HG02973 (cell line): ENCODE results near the gene ARID4B.
"Not testable (repeated sequence)": the region's sequence is repeated elsewhere in the genome, so short reads cannot be mapped to it uniquely, and the experiment has no call there.

ENCODE experiments used
- ATAC-seq: cut with Tn5 transposase; IDR thresholded peaks from one replicate; pipeline ENCODE4 v1.9.1; 2021; ENCODE audit warnings: moderate library complexity; ENCODE audit not compliant: unreplicated experiment

Gene ARID4B

DNA sequence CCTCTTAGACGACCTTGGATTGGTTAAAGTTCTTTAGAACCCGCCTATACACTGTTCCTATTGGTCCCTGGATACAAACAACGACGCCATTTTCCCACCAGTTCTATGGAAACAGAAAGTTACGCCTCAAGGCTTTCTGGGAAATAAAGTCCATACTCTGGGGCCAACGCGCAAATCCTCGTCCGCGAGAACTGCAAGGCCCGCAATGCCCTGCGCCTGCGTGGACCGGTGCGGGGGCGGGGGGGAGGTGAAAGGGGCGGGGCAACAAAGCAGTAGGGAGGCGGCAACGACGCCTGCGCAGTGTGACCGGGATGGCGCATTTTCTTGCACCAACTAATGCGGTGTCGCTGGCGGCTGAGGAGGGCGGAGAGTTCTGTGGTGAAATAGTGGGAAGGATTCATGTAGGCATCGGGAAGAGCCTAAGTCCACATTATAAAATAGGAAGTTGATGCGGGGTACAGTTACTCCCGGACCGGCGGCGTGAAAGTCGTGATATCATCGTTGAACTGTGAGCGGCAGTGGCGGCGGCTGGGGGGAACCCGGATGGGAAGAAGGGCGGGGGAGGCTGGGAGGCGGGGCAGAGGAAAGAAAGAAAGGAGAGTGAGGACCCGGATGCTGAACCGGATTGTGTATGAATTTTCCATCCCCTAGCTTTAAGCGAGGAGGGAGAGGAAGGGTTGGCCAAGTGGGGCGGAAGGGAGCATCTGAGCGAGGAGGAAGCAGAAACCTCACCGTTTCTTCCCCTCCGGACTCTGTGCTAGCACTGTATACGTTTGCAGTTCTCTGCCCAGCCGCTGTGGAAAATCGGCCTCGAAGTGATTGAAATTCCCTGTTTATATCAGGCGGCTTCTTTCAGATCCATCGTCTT lies 526 bp upstream of the ARID4B start, which contains the start of gene GGPS1:
GGPS1 (plus strand) TSS at position 300 of the 868 bp plus-strand sequence. CDS start 6,695 bp downstream, outside the sequence.
- peak; percentile 60 for ATAC-seq

DNA sequence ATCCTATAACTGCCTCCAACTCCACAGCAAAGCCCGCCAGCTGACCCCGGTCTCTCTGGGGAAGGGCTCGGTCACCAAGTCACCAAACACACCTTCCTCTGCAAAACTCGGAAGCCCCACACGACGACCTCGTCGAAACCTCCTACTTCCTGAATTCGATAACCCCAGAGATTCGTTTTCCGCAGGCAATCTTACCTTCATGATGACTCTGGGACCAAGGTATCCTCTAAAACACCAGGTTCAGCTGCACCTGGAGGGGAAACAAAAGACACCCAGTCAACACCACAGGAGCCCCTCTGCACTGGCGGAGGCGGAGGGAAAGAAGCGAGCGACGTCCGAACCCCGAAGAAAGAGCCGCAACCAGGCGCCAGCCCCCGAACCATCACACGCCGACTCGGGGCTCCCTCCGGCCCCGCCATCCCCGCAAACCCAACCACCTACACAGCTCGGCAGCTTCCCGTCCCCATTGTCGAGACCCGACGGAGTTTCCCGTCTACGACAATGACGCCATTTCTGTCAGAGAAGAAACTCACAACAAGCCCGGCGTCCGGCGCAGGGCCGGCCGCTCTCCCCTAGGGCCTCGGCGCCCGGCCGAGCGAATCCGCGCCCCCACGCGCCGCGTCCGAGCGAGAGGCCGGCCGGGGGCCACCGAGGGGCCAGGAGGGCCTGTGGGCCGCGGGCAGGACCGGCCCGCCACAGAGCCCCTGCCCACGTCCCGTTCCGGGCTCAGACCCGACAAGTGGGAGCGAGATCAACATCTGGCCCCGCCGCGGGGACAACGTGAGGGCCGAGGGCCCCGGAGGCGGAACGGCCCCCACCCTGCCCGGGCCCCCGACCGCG lies 1.0 kb downstream of the ARID4B start:
- ATAC-seq: peak; percentile 23

DNA sequence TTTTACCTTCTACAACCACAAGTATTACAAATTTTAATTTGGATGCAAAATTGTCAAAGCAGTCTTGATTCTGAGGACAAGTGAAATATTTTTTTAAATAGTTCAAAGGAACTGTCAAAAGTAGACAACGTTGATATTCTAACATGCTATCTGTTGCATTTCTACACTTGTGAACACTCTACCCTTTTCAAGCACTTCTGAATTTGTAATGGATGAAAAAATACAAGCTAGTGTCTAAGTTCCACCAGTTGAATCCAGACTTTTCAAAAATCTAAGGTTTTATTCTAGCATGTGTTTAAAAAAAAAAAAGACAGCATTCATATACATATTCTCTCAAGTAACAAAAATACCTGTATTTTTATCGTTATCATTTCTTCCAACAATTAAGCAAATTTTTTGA lies 2.1 kb downstream of the ARID4B start:
- no peak for ATAC-seq

DNA sequence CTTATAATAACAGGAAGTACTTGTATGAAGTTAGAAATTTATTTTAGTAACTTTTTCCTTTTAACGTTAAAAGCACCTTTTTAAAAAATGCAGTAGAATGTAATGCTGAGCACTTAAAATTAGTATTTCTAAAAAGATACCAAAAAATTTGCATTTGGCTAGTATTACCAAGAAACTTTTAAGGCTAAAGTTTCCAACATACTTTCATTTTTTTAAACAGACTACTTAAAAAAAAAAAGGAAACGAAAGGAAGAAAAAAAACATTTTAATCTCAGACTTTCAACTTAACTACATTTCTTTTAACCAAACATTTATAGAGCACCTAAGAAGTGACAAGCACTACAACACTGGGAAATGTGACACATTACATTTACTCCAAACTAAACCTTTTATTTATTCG lies 2.8 kb downstream of the ARID4B start:
- no peak for ATAC-seq

DNA sequence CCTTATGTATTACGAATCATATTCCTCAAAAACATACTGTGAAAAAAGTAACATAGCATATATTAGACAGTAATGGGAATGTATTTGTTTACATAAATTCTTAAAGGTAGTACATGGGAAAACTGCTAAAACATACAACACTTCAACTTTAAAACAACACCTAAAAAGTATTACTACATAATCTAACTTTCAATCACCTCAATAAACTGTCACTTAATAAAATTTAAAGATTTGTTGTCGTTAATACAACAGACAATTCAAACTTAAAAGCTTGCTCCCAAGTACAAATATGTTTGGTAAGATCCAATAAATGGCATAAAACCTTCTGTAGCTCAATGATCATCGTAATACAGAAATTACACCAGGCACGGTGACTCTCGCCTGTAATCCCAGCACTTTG lies 3.7 kb downstream of the ARID4B start:
- no peak for ATAC-seq

DNA sequence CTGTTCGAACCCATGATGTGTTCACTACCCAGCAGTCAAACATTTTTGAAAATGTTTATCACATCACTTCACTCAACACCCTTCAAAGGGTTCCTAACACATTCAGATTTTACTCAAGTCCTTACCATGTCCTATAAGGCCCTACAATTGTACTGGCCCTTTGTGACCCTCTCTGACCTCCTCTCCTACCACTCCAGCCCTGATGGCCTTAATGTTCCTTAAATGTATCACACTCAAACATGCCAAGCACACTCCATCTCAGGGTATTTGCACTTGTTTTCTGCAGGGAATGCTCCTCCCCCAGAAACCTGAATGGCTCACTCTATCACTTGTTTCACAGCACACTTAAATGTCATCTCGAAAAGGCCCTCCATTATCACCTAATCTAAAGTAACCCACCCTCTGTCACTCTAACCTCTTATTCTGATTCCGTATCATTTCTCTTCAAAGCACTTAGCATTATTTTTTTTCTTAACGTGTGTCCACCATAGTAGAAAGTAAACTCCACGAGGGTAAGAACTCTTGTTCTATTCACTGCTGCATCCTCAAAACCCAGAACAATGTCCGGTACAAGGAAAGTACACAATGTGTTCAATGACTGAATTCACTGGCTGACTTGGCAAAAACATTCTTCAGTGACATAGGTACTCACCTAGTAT lies 7.3 kb downstream of the ARID4B start:
- ATAC-seq: no peak

DNA sequence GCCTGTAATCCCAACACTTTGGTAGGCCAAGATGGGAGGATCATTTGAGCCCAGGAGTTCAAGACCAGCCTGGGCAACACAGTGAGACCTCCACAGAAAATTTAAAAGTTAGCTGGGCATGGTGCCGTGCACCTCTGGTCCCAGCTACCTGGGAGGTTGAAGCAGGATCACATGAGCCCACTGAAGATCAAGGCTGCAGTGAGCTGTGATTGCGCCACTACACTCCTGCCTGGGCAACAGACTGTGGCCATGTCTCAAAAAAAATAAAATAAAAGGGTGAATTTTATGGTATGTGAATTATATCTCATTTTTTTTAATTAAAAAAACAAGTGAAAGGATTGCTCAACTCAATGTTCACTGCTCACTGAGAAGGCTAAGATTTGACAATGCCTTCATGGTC lies 8.7 kb downstream of the ARID4B start:
- no peak for ATAC-seq

DNA sequence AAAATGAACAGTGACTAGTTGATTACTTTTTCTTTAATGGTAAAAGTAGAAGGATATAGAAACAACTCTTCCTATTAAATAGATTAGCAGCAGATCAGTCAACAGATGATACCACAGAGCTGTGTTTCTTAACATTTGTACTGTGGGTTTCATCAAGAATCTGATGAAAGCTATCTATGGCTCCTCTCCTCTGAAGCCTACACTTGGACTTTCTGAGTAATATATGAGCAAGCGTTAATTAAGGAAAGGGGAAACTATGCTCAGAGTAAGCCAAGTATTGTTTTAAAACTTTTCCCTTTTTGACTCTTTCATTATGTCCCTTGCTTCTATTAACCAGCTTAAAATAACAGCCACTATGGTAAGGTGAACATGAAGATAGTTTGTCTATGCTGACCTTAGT lies 10.8 kb downstream of the ARID4B start:
- no peak for ATAC-seq

DNA sequence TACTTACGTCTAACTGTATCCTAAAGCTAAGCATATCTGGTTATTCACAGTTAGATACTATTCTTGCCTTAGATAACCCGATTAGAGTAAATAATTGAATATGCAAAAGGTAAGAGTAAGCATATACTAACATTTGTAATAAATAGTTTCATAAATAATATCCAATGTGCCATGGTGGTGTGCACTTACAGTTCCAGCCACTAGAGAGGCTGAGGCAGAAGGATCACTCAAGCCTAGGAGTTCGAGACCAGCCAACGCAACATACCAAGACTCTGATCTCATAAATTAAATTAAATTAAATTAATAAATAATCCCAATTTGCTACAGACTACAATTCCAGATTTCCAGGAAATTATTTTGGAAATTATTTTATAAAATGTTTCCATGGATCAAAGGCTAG lies 12.2 kb downstream of the ARID4B start:
- no peak for ATAC-seq

DNA sequence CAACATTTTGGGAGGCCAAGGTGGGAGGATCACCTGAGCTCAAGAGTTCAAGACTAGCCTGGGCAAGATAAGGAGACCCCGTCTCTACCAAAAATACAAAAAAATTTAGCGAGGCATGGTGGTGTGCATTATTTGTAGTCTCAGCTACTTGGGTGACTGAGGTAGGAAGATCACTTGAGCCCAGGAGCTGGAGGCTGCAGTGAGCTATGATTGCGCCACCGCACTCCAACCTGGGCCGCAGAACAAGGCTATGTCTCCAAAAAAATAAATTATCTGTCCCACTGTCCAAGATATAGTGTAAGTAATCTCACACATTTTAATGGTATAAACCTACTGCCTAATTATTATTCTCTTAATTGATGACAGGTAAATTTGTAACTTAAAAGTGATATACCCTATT lies 12.8 kb downstream of the ARID4B start:
- ATAC-seq: no peak

DNA sequence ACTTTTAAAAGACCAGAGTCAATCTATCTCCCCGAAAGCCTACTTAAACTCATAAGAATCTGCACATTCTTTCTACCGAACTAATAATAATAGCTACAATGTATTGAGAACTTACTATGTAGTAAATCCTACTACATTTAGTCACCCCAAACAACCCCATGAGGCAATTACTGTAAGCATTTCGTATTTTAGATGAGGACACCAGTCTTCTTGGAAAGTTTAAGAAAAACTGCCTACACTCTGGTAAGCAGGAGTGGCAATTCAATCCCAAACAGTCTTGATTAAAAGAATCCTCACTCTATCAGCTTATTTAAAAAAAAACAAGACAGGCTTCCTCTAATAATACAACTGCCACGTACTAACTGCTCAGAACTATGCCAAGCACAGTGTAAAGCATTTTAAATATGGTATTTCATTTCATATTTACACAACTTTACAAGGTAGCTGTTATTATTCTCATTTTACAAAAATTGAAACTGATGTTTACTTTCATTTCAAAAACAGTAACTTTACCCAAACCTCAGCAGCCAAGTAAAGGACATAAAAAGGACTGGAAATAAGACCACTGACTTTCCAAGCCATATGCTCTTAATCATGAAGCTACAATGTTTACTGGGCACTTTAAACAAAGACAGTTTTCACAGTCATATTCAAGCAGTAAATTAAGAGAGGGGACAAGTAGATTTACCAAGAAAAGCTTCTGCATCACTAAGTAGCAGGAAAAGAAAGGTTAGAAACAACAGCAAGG lies 13.9 kb downstream of the ARID4B start:
- no peak for ATAC-seq

DNA sequence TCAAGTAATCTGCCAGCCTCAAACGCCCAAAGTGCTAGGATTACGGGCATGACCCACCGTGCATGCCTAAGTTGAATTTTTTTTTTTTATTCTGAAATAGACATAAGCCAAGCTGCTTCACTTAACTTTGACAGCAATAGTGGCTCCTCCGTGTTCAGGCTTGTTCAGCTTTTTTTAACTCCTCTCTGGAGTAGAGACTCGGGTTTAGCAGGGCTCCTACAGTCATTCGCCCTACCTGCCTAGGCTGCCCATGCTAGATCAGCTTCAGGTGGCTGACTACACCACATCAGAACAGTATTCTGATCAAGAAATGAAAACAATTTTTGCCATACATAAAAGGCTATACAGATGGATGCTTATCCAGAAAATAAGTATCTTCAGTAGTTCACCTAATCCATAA lies 14.7 kb downstream of the ARID4B start:
- no peak for ATAC-seq

DNA sequence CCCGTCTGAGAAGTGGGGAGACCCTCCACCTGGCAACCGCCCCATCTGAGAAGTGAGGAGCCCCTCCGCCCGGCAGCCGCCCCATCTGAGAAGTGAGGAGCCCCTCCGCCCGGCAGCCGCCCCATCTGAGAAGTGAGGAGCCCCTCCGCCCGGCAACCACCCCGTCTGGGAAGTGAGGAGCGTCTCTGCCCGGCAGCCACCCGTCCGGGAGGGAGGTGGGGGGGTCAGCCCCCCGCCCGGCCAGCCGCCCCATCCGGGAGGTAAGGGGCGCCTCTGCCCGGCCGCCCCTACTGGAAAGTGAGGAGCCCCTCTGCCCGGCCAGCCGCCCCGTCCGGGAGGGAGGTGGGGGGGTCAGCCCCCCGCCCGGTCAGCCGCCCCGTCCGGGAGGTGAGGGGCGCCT lies 18.8 kb downstream of the ARID4B start:
- not testable (repeated sequence) for ATAC-seq

DNA sequence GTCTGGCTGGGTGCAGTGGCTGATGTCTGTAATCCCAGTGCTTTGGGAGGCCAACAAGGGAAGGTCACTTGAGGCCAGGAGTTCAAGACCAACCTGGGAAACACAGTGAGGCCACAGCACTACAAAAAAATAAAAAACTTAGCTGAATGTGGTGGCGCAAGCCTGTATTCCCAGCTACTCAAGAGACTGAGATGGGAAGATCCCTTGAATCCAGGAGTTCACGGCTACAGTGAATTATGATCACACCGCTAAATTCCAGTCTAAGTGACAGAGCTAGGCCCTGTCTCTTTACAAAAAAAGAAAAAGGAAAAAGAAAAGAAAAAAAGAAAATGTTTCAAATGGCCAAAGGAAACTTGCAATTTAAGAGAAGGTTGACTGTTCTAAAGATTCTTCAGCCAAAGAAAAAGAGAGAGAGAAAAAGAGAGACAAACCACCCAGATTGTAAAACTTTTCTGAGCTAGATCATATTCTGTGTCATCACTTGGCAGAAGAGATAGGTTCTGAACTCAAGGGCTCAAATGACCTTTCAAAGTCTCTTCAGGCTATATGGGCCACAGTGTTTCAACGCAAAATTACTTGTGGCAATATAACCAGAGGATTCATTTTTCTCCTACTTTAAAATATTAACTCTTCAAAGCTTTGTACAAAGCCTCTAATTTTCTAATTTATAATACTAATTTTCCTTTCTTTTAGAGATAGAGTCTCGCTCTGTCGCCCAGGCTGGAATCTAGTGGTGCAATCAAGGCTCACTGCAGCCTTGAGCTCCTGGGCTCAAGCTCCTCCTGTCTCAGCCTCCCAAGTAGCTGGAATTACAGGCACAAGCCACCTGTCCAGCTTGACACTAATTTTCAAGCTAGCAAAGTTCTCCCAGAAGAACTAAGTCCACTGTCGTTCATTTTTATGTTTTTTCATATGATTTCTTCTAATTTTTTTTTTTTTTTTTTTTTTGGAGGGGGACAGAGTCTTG lies 20.5 kb downstream of the ARID4B start:
- ATAC-seq: no peak

DNA sequence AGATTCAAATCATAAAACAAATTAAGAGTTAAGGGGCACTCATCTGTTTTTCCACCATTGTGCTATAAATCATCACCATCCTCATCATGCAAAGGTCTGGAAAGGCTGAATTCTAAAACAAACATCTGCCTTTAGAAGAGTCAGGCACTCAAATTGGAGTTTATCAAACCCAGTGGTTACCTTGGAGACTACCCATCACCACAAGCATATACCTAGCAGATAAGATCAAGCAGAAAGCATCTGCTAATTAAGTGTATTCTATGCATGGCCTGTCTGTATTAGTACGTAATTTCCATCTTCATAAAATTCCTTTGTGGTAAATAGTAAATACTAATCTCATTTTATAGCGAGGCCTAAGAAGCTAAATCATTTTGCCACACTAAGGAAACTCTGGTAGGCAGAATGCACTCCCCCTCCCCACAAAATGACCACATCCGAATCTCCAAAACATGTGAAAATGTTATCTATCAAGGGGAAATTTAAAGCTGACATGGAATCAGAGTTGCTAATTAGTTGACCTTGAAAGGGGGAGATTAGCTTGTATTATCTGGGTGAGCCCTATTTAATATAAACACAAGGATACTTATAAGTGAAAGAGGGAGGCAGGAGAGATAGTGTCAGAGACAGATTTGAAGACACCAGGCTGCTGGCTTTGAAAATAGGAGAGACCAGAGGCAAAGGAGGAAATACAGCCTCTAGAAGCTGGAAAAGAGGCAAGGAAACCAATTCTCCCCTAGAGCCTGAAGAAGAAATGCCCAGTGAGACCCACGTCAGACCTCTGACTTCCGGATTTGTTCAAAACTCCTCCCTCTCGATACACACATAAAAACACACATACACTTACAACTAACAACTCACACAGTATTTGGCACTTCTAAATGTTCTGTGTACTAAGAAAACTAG lies 23.2 kb downstream of the ARID4B start:
- ATAC-seq: no peak

DNA sequence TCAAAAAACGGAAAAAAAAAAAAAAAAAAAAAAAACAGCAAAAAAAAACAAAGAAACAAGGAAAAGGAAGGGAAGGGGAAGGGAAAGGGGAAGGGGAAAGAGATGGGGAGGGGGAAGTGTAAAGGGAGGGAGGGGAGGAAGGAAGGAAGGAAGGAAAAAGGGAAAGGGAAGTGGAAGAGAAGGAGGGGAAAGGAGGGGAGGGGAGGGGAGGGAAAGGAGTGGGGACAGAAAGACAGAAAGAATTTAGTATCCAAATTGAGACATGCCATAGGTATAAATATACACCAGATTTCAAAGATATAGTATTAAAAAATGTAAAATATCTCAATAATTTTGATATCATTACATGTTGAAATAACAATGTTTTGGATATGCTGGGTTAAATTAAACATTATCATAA lies 25.8 kb downstream of the ARID4B start:
- no peak for ATAC-seq

DNA sequence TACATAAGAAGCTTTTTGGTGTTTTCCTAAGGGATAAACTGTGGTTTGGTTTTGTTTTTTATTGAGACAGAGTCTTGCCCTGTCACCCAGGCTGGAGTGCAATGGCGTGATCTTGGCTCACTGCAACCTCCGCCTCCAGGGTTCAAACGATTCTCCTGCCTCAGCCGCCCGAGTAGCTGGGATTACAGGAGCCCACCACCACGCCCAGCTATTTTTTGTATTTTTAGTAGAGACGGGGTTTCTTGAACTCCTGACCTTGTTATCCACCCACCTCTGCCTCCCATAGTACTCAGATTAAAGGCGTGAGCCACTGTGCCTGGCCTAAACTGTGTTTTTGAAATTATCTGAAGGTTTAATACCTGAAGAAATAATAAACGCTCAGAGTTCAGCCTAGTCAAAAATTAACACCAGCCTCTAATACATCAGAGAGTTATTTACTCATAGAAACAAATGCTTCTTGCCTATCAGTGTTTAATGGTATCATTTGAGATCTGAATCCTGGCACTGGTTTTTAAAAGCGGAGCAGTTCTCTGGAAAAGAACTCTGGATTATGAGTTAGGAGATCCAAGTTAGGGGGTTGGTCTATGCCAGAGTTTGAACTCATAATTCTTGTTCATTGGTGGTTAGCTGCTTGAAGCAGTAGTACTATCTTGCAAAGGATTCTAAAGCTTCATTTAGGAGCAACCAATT lies 28.7 kb downstream of the ARID4B start:
- no peak for ATAC-seq

DNA sequence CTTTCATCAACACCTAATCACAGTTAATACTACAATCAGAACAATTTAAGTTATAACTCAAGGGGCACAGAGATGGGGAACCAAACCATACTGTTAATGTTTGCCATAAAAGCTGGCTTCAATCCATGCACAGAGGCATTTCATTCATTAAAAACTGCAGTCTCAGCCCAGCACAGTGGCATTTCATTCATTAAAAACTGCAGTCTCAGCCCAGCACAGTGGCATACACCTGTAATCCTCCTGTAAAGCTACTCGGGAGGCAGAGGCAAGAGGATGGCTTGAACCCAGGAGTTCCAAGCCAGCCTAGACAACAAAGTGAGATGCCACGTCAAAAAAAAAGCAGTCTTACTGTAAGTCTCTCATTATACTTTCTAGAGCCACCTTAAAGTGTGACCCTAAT lies 29.2 kb downstream of the ARID4B start:
- no peak for ATAC-seq
